Effector CD8-positive, alpha-beta T cell (primary cell): ENCODE measurements around the gene FAM107A.

ENCODE experiments used
- DNase-seq: peaks from one replicate; lab custom pipeline; 2025; lab: John Stamatoyannopoulos, UW

The FAM107A gene

GRCh38 chr3:58518291-58518789, 58.9 kb downstream of the FAM107A start:
- no peak for DNase-seq

- no peak for DNase-seq
Observed at GRCh38 chr3:58514405-58514804, 62.8 kb downstream of the FAM107A start.
